GM18867 (cell line): ENCODE results near the gene EXOC6B.

Source experiments
- ATAC-seq: cut with Tn5 transposase; IDR thresholded peaks from one replicate; pipeline ENCODE4 v1.9.1; 2021; ENCODE audit warnings: mild to moderate bottlenecking, moderate library complexity; ENCODE audit not compliant: unreplicated experiment

EXOC6B gene

GRCh38 chr2:72389447-72389846 is 436.4 kb downstream of the EXOC6B start:
- no peak for ATAC-seq

GRCh38 chr2:72388263-72388662 is 437.6 kb downstream of the EXOC6B start:
- no peak for ATAC-seq

- ATAC-seq, result no peak
Measured at GRCh38 chr2:72386288-72386687, 439.5 kb downstream of the EXOC6B start.

- ATAC-seq, result no peak
Measured at GRCh38 chr2:72378753-72379348, 447.0 kb downstream of the EXOC6B start.

GRCh38 chr2:72367530-72368225 is 458.2 kb downstream of the EXOC6B start:
- ATAC-seq, result no peak

GRCh38 chr2:72363406-72363805 is 462.4 kb downstream of the EXOC6B start:
- ATAC-seq, result no peak

- ATAC-seq, result no peak
Measured at GRCh38 chr2:72362733-72363132, 463.1 kb downstream of the EXOC6B start.

GRCh38 chr2:72361521-72361920 is 464.3 kb downstream of the EXOC6B start:
- no peak for ATAC-seq

GRCh38 chr2:72361042-72361441 is 464.8 kb downstream of the EXOC6B start:
- no peak for ATAC-seq

GRCh38 chr2:72350852-72351251 is 475.0 kb downstream of the EXOC6B start:
- ATAC-seq, result no peak

- ATAC-seq, result no peak
Measured at GRCh38 chr2:72349016-72349415, 476.8 kb downstream of the EXOC6B start.

- ATAC-seq, result no peak
Measured at GRCh38 chr2:72347081-72347480, 478.8 kb downstream of the EXOC6B start.

- ATAC-seq, result no peak
Measured at GRCh38 chr2:72341639-72342038, 484.2 kb downstream of the EXOC6B start.

GRCh38 chr2:72340665-72341064 is 485.2 kb downstream of the EXOC6B start:
- ATAC-seq, result no peak

- ATAC-seq, result no peak
Measured at GRCh38 chr2:72338076-72338475, 487.8 kb downstream of the EXOC6B start.

- ATAC-seq, result no peak
Measured at GRCh38 chr2:72332720-72333119, 493.1 kb downstream of the EXOC6B start.

GRCh38 chr2:72330652-72331051 is 495.2 kb downstream of the EXOC6B start:
- no peak for ATAC-seq

- ATAC-seq, result no peak
Measured at GRCh38 chr2:72326759-72327158, 499.1 kb downstream of the EXOC6B start.

- peak; percentile 84 for ATAC-seq
Measured at GRCh38 chr2:72325592-72326422, 500.0 kb downstream of the EXOC6B start.

GRCh38 chr2:72316774-72317173 is 509.1 kb downstream of the EXOC6B start:
- no peak for ATAC-seq

- ATAC-seq, result no peak
Measured at GRCh38 chr2:72300147-72300684, 525.6 kb downstream of the EXOC6B start.

- ATAC-seq, result no peak
Measured at GRCh38 chr2:72293620-72294019, 532.2 kb downstream of the EXOC6B start.
